NCI-H1092 treated with DMSO at 0.1 percent for 48 hours (cell line): ENCODE results near the gene FAM3A.

ENCODE experiments used
- DNase-seq: peaks from one replicate; lab custom pipeline; 2025; lab: John Stamatoyannopoulos, UW

The FAM3A gene

GRCh38 chrX:154478728-154479622 lies 37.1 kb downstream of the FAM3A start, which contains the start of gene LAGE3:
Gene LAGE3, minus strand, starts transcription at chrX:154479281. Its CDS starts 366 bp downstream, at chrX:154478915.
- peak; percentile 92 for DNase-seq

DNA sequence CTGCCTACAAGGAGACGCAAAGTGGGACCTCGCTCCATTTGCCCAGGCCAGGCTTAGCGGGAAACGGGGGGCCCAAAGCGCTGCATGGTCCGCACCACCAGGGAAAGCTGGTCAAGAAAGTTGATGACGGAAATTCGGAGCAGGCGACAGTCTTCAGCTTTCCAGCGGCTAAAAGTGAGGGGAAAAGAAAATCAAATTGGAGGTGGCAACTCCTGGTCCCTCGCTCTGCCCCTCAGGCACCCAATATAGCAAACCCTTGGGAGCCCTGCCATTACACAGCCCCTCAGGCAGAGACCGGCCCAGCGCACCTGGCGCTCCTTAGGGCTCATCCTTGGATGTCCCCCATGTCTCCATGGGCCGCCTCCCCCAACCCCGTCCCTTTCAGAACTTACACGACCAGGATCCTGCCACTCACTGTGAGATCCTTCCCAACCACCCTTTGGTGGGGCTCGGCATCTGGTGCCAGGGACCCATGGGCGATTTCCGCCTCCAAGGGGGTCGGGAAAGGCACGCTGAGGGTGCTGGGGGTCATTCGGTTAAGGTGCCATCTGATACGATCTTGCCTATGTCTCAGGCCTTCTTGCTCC lies 38.0 kb downstream of the FAM3A start:
- DNase-seq, result no peak

GRCh38 chrX:154476821-154477220 lies 39.2 kb downstream of the FAM3A start:
- no peak for DNase-seq

GRCh38 chrX:154473683-154474082 lies 42.3 kb downstream of the FAM3A start:
- DNase-seq, result no peak

DNA sequence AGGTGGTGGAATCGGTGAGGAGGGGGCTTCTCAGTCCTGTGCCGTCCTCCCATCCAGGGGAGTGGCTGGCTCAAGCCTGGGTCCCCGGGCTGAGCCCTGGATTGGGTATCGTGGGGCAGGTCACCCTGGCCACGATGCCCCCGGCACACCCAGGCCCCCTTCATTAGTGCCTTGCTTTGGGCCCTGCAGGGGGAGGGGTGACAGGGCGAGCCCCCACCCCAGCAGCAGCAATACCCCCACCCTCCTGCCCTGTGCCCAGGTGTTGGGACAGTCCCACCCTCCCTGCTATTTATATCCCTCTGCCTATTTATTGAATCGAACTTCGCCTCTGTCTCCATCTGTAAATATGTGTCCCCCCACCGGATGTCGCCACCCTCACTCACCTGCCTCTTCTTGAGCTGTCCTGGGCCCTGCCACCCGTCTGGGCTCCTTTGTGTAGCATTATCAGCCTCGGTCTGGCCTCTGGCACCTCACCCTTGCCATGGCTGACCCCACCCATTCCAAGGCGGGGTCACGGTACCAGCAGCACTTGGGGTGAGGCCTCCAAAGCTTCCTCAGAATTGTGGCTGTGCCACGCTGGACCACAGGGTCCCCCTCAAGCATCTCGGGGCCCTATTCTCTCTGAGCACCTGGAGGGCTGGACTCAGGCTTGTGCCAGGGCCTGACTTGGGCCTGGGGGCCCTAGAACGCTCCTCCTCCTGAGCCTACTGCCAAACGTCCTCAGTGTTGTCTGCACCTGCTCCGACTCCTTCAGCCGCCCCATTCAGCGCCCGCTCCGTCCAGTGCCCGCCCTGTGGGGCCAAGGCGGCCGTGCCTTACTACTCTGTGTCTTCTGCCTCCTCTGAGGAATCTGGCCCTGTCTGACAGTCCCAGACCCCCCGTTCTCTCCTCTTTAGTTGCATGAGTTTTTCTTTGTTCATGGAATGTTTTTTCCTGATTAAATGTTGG lies 43.1 kb downstream of the FAM3A start:
- DNase-seq, result no peak

DNA sequence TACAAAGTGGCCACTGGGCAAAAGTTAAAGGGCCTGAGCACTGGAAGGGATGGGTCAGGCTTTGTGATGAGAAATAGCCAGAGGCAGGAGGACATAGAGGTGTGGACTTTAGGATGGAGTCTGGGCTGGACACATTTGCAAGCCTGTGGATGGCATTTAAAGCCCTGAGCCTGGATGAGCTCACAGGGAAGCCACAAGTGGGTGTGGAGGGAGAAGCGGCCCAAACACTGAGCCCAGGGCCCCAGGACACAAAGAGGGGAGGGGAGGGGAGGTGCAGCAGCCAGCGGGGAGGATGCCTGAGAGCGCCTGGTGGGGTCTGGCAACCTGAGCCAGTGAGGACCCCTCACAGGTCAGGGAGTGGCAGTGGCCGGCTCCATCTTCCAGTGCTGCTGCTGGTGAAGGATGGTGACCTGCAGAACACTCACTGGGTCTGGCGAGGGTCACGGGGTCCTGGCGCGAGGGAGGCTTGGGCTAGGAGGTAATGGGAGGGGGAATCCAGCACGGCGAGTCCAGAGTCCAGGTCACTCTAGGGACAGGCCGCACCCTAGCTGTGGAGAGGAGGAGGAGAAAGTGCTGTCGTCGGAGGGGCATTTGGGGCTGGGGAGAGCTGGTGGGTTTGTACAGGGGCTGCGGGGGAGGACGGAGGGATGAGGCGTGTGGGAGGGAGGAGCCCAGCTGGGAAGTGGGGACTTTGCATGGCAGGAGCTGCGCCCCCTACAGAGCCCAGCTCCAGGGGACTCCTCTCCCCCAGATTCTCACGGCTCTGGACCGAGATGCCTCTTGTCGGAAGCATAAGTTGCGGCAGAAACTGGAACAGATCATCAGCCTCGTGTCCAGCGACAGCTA lies 44.0 kb downstream of the FAM3A start:
- DNase-seq, result no peak

DNA sequence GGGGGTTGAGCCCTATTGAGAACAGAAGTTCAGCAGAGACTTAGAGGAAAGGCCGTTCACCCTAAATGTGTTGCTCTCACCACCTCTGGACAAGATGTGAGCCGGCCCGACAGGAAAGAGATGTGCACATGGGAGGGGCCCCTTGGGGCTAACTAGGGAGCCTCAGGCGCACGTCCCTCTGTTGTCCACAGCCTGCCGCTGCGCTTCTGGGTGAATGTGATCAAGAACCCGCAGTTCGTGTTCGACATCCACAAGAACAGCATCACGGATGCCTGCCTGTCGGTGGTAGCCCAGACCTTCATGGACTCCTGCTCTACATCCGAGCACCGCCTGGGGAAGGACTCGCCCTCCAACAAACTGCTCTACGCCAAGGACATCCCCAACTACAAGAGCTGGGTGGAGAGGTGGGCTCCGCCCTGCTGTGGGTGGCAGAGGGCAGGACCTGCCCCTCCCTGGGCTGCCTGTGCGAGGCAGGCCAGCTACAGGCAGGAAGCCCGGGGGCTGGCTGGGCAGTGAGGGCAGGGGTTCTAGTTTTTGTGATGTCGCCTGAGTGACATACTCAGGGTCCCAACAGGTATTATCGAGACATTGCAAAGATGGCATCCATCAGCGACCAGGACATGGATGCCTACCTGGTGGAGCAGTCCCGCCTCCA lies 45.0 kb downstream of the FAM3A start:
- DNase-seq, result no peak

GRCh38 chrX:154470434-154470833 lies 45.6 kb downstream of the FAM3A start:
- no peak for DNase-seq

- DNase-seq, result no peak
Observed at GRCh38 chrX:154469880-154470279, 46.2 kb downstream of the FAM3A start.

GRCh38 chrX:154469114-154469513 lies 46.9 kb downstream of the FAM3A start:
- DNase-seq, result no peak

GRCh38 chrX:154468217-154468616 lies 47.8 kb downstream of the FAM3A start:
- DNase-seq, result no peak

GRCh38 chrX:154467556-154467955 lies 48.5 kb downstream of the FAM3A start:
- DNase-seq, result no peak

DNA sequence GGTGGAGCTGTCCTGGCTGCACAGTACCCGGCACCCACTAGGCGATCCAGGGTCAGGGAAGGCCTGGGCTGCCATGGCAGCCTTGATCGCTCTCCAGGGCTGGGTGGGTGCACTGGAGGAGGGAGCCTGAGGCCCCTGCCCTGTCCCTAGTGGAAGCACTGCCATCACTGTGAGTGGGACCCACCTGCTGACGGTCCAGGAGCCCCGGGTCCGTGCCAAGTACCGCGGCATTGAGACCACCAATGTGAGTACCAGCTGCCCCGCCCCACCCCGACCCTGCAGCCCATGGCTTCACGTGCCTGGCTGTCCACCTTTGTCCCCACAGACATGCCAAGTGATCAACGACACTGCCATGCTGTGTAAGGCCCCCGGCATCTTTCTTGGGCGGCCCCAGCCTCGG lies 49.1 kb downstream of the FAM3A start:
- no peak for DNase-seq

DNA sequence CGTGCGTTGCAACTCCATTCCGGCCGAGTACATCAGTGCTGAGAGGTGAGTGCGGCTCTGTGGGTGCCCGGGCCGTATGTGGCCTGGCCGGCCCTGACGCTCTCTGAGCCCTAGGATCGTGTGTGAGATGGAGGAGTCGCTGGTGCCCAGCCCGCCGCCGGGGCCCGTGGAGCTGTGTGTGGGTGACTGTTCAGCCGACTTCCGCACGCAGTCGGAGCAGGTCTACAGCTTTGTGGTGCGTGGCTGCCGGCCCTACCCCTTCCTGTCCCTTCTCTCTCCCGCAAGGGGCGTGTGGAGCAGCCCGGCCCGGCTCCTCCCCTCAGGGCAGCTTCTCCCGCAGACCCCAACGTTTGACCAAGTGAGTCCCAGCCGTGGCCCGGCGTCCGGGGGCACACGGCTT lies 50.0 kb downstream of the FAM3A start:
- no peak for DNase-seq

- no peak for DNase-seq
Observed at GRCh38 chrX:154465601-154466000, 50.4 kb downstream of the FAM3A start.

GRCh38 chrX:154464806-154465365 lies 51.1 kb downstream of the FAM3A start:
- DNase-seq, result no peak

GRCh38 chrX:154463611-154464220 lies 52.3 kb downstream of the FAM3A start:
- DNase-seq, result no peak

- DNase-seq, result no peak
Observed at GRCh38 chrX:154462396-154462795, 53.6 kb downstream of the FAM3A start.

- no peak for DNase-seq
Observed at GRCh38 chrX:154460326-154460725, 55.7 kb downstream of the FAM3A start.

DNA sequence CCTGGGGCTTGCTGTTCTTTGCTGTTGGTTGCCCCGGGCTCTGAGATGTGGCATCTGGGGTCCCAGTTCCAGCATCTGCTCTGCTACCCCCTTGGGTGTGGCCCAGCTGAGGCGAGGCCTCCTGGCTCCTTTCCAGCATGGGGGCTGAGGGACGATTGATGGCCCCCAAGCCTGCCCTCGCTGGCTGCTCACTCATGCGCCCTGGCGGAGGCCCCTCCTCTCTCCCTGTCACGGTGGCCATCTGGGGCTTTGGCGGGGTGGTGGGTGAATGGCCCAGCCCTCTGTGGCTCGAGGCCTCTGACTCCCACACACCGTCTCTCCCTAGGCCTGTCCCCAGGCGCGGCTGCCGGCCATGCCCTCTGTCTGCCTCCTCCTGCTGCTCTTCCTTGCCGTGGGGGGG lies 56.2 kb downstream of the FAM3A start:
- DNase-seq, result no peak
